NOMO-1 treated with dmso at 0.1 percent for 144 hours (cell line): ENCODE results near the gene LIMCH1.

Source experiments
- DNase-seq: peaks from one replicate; lab custom pipeline; 2025; ENCODE audit not compliant: unreplicated experiment; lab: John Stamatoyannopoulos, UW

LIMCH1 gene

GRCh38 chr4:41559940-41560516 lies 22.1 kb downstream of the LIMCH1 start:
- no peak for DNase-seq

- DNase-seq = no peak
These were observed 23.3 kb downstream of the LIMCH1 start for GRCh38 chr4:41561244-41561643.

GRCh38 chr4:41567186-41567585 lies 29.2 kb downstream of the LIMCH1 start:
- no peak for DNase-seq

- no peak for DNase-seq
These were observed 30.4 kb downstream of the LIMCH1 start for GRCh38 chr4:41568363-41568762.

- DNase-seq = no peak
These were observed 32.0 kb downstream of the LIMCH1 start for GRCh38 chr4:41569961-41570360.

- no peak for DNase-seq
These were observed 33.5 kb downstream of the LIMCH1 start for GRCh38 chr4:41571422-41571821.

- DNase-seq = no peak
These were observed 34.6 kb downstream of the LIMCH1 start for GRCh38 chr4:41572516-41572915.

- no peak for DNase-seq
These were observed 35.0 kb downstream of the LIMCH1 start for GRCh38 chr4:41572956-41573355.

GRCh38 chr4:41573502-41574001 lies 35.6 kb downstream of the LIMCH1 start:
- no peak for DNase-seq

- no peak for DNase-seq
These were observed 37.2 kb downstream of the LIMCH1 start for GRCh38 chr4:41575207-41575606.

- no peak for DNase-seq
These were observed 37.7 kb downstream of the LIMCH1 start for GRCh38 chr4:41575665-41576064.

GRCh38 chr4:41579043-41579442 lies 41.1 kb downstream of the LIMCH1 start:
- no peak for DNase-seq

- DNase-seq = no peak
These were observed 41.6 kb downstream of the LIMCH1 start for GRCh38 chr4:41579526-41579925.

- no peak for DNase-seq
These were observed 42.0 kb downstream of the LIMCH1 start for GRCh38 chr4:41580007-41580406.

- no peak for DNase-seq
These were observed 48.8 kb downstream of the LIMCH1 start for GRCh38 chr4:41586675-41587225.

- DNase-seq = no peak
These were observed 49.3 kb downstream of the LIMCH1 start for GRCh38 chr4:41587286-41587685.

GRCh38 chr4:41590591-41590990 lies 52.6 kb downstream of the LIMCH1 start:
- no peak for DNase-seq

- DNase-seq = no peak
These were observed 56.5 kb downstream of the LIMCH1 start for GRCh38 chr4:41594432-41594831.

- no peak for DNase-seq
These were observed 59.5 kb downstream of the LIMCH1 start for GRCh38 chr4:41597494-41597893.

- DNase-seq = no peak
These were observed 60.6 kb downstream of the LIMCH1 start for GRCh38 chr4:41598580-41598979.

GRCh38 chr4:41599192-41599786 lies 61.3 kb downstream of the LIMCH1 start:
- DNase-seq = no peak

- DNase-seq = no peak
These were observed 62.4 kb downstream of the LIMCH1 start for GRCh38 chr4:41600243-41600912.
